SKM-1 treated with dmso at 0.1 percent for 144 hours (cell line): ENCODE measurements around the gene ANKRD29.
"Not testable (repeated sequence)": the region's sequence is repeated elsewhere in the genome, so short reads cannot be mapped to it uniquely, and the experiment has no call there.

Experiments used
- DNase-seq: peaks from one replicate; lab custom pipeline; 2025; ENCODE audit not compliant: unreplicated experiment; lab: John Stamatoyannopoulos, UW

ANKRD29 gene

DNA sequence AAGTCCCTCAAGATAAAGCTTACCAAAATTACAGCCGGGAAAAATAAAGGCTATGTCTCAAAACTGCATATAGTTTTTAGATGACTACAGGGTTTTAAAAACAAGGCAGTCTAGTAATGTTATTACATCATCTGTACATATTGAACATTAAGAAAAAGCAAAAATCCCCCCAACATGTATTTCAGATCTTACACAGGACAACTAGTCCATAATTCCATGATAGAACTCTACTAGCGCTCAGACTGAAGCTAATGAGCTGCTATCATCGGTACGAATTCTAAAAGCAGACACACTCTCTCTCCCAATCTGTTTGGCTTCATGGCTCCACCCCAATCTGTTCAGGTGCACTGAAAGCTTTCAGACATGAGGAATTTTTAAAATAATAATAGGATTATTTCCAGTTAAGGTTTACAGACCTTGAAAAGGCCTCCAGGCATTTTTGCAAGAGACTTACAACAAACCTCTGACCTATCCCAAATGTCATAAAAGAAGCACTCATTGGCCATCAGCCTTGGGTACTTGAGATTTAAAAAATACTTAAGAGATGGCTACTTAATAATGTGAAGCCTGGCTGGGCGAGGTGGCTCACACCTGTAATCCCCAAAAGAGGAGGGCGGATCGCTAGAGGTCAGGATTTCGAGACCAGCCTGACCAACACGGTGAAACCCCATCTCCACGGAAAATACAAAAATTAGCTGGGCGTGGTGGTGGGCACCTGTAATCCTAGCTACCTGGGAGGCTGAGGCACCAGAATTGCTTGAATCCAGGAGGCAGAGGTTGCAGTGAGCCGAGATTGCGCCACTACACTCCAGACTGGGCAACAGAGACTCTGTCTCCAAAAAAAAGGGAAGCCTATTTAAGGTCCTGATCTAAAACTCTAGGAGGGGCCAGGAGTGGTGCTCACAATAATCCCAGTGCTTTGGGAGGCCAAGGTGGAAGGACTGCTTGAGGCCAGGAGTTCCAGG is 78.4 kb downstream of the ANKRD29 start:
- no peak for DNase-seq

GRCh38 chr18:23583071-23583865 is 79.4 kb downstream of the ANKRD29 start:
- DNase-seq, result no peak

DNA sequence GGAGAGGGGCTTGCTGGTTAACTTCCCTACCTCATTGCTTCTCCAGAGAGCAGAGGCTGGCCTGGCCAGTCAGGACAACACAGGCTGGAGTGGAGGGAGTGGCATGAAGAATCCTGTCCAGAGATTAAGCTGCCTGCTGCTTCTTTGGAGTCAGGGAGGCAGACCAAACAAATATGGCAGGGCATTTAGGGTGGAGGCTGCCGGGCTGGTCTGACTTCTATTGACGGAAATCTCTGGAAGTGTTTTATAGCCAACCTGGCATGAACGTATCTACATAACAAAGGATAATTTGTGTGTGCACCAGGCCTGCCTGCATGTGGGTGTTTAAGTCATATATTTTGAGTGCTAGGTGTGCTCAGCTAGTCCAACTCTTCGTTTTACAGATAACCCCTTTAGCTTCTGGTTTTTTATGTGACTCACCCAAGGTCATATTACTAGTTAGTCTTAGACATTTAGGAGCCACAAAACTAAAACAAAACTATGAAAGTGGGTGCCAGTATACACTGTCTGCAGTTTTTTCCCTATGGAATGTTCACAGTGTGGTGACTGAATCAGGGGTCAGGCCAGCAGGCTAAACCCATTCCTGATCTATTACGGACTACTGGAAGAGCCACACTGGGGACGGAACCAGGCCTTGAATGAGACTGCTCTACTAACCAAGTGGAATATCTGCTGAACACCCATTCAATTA is 81.9 kb downstream of the ANKRD29 start:
- no peak for DNase-seq

- peak; percentile 64 for DNase-seq
Observed at GRCh38 chr18:23578891-23579653, 83.6 kb downstream of the ANKRD29 start.

DNA sequence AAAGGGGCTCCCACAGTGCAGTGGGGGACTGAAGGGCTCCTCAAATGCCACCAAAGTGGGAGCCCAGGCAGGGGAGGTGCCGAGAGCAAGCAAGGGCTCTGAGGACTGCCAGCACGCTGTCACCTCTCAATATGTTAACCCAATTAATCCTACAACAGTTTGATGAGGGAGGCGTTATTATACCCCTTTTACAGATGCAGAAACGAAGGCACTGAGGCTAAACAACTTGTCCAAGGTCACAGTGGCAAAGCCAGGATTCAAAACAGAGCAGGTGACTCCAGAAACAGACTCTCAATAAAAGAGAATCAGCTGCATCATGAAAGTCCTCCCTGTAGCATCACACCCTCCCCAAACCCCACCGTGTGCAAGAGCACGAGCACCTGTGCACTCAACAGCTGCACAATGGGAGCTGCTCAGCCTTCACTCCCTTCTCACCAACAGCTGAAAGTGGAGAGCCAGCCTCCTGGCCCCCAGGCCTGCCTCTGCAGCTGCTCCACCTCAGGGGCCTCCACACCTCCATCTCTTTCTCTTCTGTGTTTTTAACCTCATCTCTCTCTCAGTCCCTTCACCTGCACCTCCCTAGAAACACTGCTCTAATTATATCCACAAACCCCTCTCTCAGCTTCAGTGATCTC is 84.5 kb downstream of the ANKRD29 start:
- DNase-seq, result no peak

DNA sequence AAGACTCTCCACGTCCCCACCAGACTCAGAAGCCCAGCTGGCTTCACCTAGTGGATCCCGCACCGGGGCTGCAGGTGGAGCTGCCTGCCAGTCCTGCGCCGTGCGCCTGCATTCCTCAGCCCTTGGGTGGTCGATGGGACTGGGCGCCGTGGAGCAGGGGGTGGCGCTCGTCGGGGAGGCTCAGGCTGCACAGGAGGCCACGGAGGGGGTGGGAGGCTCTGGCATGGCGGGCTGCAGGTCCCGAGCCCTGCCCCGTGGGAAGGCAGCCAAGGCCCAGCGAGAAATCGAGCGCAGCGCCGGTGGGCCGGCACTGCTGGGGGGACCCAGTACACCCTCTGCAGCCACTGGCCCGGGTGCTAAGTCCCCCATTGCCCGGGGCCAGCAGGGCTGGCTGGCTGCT is 85.2 kb downstream of the ANKRD29 start:
- not testable (repeated sequence) for DNase-seq

DNA sequence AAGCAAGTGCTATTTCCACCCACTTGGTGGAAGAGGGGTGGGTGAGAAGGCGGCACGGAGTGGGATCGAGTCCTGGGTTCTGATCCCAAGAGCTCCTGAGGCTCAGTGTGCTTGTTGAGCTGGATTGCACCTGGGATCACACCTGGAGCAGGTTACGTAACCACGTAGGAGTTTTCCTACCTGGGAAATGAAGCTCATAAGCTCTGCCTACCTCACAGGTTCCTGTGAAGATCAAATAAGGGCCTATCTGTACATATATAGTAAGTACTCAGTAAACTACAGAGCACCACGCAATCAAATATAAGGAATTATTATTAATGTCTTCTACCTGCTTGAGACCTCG is 87.4 kb downstream of the ANKRD29 start:
- no peak for DNase-seq

DNA sequence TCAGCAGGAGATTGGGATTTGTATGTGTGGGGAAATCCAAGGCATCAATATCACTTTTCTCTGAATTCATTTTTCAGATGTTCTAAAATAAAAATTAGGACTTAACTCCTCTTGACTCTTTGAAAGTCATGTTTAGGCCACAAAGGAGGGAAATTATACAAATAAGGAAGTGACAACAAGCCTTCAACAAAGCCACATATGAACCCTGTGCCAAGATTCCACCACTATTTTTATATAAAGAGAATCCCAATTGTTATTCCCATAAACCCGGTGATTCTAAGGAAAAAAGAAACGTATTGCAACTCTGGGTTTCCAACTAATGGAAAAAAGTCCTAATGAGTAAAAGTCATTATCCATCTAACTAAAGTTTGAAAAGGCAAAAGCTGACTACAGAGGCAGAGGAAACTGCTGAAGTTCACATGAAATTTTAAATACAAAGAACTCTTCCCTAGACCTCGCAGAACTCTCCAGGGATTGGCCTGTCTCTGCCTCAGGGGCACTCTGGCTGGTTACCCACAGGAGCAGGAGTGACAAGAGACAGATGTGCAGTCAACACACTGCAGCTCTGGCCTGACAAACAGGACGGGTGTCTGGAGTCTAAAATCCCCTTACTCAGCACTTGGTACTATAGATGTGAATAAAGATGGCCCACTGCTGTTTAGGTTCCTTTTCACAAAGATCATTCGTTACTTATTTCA is 88.0 kb downstream of the ANKRD29 start:
- no peak for DNase-seq

- no peak for DNase-seq
Observed at GRCh38 chr18:23573626-23574431, 88.9 kb downstream of the ANKRD29 start.

DNA sequence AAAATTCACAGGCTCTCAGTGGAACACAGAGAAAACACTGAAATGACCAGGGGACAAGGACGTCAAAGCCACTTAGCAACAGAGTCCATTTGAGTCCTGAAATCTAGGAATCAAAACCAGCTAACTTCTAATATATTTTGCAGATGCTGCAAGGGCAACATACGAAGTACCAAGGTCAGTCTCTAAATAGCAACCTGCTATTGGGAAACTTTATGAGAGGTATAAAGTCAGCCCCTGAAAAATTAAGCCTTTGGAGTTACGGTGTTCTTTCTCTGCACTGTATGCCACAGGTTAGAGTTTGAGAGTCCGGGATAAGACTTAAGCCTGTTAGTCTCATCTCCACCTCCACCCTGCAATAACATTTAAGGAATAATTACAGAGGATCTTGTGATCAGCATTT is 89.7 kb downstream of the ANKRD29 start:
- no peak for DNase-seq

DNA sequence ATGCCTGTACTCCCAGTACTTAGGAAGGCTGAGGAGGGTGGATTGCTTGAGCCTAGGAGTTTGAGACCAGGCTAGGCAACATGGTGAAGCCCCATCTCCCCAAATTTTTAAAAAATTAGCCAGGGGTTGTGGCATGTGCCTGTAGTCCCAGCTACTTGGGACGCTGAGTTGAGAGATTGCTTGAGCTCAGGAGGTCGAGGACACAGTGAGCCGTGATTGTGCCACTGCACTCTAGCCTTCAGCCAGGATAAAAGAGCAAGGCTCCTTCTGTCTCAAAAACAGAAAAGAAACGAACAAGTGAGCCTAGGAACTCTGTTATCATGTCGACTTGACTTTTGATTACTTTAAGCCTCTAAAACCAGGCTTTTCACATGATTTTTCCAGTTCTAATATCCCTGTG is 90.1 kb downstream of the ANKRD29 start:
- DNase-seq, result no peak

- no peak for DNase-seq
Observed at GRCh38 chr18:23572012-23572411, 90.7 kb downstream of the ANKRD29 start.

DNA sequence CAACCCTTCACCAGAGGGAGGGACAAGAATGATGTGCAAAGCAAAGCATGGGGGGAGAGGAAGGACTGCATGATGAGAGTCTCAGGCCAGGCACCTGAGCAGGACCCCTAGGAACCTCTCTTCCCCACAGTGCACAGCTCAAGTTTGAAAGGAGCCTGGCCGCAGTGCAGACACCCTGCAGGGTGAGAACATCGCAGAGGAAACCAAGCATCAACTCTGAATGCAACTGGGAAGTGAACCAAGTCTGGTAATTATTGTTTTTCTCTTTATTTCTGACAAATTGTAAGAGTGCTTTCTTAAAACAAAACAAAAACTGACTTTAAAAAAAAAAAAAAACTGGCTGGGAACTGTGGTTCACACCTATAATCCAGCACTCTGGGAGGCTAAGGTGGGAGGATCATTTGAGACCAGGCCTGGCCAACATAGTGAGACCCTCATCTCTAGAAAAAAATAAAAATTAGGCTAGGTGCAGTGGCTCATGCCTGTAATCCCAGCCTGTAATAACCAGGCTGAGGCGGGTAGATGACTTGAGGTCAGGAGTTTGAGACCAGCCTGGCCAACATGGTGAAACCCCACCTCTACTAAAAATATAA is 91.7 kb downstream of the ANKRD29 start:
- no peak for DNase-seq

- no peak for DNase-seq
Observed at GRCh38 chr18:23569299-23570063, 93.2 kb downstream of the ANKRD29 start.

GRCh38 chr18:23568281-23569138 is 94.2 kb downstream of the ANKRD29 start:
- DNase-seq, result no peak

GRCh38 chr18:23567671-23568070 is 95.0 kb downstream of the ANKRD29 start:
- no peak for DNase-seq
